Panc1 (cell line): ENCODE data around the gene CELF1. TPM values are rescaled to one million over a fixed set of nuclear protein-coding genes. Genes with fewer than 3 reads are reported as not detected.

ENCODE experiments used
- ATAC-seq: fragments of 200-7000 bp; cut with Tn5 transposase; 2 replicates; pipeline ENCODE4 v1.9.1; 2020; ENCODE audit warnings: mild to moderate bottlenecking, moderate library complexity
- BruUV-seq: library from RNA; stranded (reverse); fragments of 400-500 nt; replicated peaks from 2 replicates; lab custom pipeline; 2021; lab: Mats Ljungman, UMichigan
- CTCF ChIA-PET: fragments of 300-600 bp; sonication (Branson Sonifier 250); formaldehyde crosslinking; loops from one replicate; lab custom pipeline; 2022; ENCODE audit warnings: antibody characterized with exemption; lab: Charles Lee
- POLR2A ChIA-PET: fragments of 300-600 bp; sonication (Branson Sonifier 250); formaldehyde crosslinking; loops from one replicate; lab custom pipeline; 2022; ENCODE audit warnings: antibody characterized with exemption; lab: Charles Lee
- DNase-seq: peaks from one replicate; pipeline ENCODE4 v3.0.0-alpha.2; 2010; ENCODE audit warnings: low read depth, low spot score
- H3K27ac ChIP-seq: 2 replicates; pipeline ENCODE4 v1.5.1; 2011; ENCODE audit warnings: mild to moderate bottlenecking, low read length, inconsistent platforms
- H3K27me3 ChIP-seq: fragments of 200-500 bp; sonication (Bioruptor generic); 2 replicates; pipeline ENCODE4 v1.6.0; 2014; ENCODE audit warnings: low read length, inconsistent platforms; ENCODE audit not compliant: control insufficient read depth, insufficient read depth
- H3K36me3 ChIP-seq: fragments of 200-500 bp; sonication (Bioruptor generic); 2 replicates; pipeline ENCODE4 v1.5.1; 2014; ENCODE audit warnings: inconsistent platforms, mild to moderate bottlenecking, low read length, moderate library complexity; ENCODE audit not compliant: control insufficient read depth, insufficient read depth
- H3K4me1 ChIP-seq: 2 replicates; pipeline ENCODE4 v1.5.1; 2011; ENCODE audit warnings: inconsistent platforms, mild to moderate bottlenecking, low read length, moderate library complexity; ENCODE audit not compliant: control insufficient read depth, insufficient read depth
- H3K4me3 ChIP-seq, 2 experiments: 2 replicates each; pipeline ENCODE4 v1.5.1; 2011 to 2012; ENCODE audit warnings: low read depth in 2 of 2, low read length in 2 of 2, mild to moderate bottlenecking in 2 of 2, inconsistent platforms in 1 of 2, moderate library complexity in 1 of 2
- H3K9me3 ChIP-seq: fragments of 200-500 bp; sonication (Bioruptor generic); 2 replicates; pipeline ENCODE4 v1.5.1; 2014; ENCODE audit warnings: low read depth, mild to moderate bottlenecking, inconsistent platforms, low read length, moderate library complexity; ENCODE audit not compliant: control insufficient read depth, insufficient read depth
- CTCF ChIP-seq: fragments of 450-650 bp; IDR thresholded peaks from 2 replicates; pipeline ENCODE4 v1.5.1; 2017; ENCODE audit warnings: mild to moderate bottlenecking
- POLR2AphosphoS5 ChIP-seq: IDR thresholded peaks from 2 replicates; pipeline ENCODE4 v1.6.1; 2012; ENCODE audit warnings: mild to moderate bottlenecking, low read depth, low read length, moderate library complexity
- SIN3A ChIP-seq: IDR thresholded peaks from 2 replicates; pipeline ENCODE4 v1.6.1; 2012; ENCODE audit warnings: low read depth, mild to moderate bottlenecking, low read length, moderate library complexity, borderline replicate concordance; ENCODE audit not compliant: insufficient read depth
- TCF7L2 ChIP-seq: IDR thresholded peaks from 2 replicates; pipeline ENCODE4 v1.6.1; 2011; ENCODE audit warnings: mild to moderate bottlenecking, low read depth, low read length, inconsistent platforms
- in situ Hi-C: cut with HindIII; loops from 2 replicates; pipeline ENCODE4 v1.10.0; 2016; ENCODE audit warnings: low sequenced_read_pairs, low pct_unique_long_range_greater_than_20kb
- intact Hi-C: fragments of 100-400 bp; cut with micrococcal nuclease; formaldehyde crosslinking; loops from one replicate; pipeline ENCODE4 v1.10.0; 2022; ENCODE audit not compliant: unreplicated experiment
- total RNA-seq: library from RNA; stranded (reverse); gene quantifications from one replicate; pipeline ENCODE4 v1.2.1, GENCODE V29; 2021; ENCODE audit not compliant: unreplicated experiment
- TF ChIP-seq, protein P1 (sequence below), 2 experiments: IDR thresholded peaks; 2 replicates each; pipeline ENCODE4 v1.6.1; 2011 to 2012; ENCODE audit warnings: low read depth in 2 of 2, control low read depth in 1 of 2, low read length in 1 of 2, mild to moderate bottlenecking in 1 of 2, moderate library complexity in 1 of 2; ENCODE audit not compliant: insufficient read depth in 1 of 2

CELF1 gene
- total RNA-seq, 1 experiment from 2014 or later: 160 TPM

DNA sequence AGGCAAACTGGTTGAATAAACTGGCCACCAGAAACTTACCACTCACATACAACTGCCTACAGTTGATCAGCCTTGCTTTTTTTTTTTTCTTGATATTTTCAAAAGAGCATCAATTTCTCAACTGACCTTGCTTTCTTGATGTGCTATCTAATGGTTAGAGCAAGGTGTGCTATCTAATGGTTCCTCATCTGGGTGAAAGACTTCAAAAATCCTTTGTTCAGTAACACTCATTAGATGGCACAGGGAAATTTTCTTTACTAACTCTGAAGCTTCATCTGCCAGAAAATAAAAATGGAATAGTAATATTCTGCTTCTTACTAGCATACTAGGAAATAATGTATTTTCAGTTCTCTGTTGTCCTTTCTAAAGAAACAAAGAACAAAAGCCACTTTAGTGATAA, 52.8 kb downstream of the CELF1 start:
- Histone ChIP-seq H3K4me3 (no peak overlapping the region), H3K4me1 (peaks cover 11% of the 10 kb centered on the region), H3K27me3 (no peaks in the 10 kb centered on the region), H3K27ac (no peak overlapping the region), H3K9me3 (no peaks in the 10 kb centered on the region), H3K36me3 (peaks cover 2% of the 10 kb centered on the region; the same call in 1 of the 2 replicates)
- TF ChIP-seq POLR2AphosphoS5: no peak
- no peak for TF ChIP-seq CTCF
- no peak for TF ChIP-seq TCF7L2
- no peak for TF ChIP-seq SIN3A
- TF ChIP-seq, protein P1, sequence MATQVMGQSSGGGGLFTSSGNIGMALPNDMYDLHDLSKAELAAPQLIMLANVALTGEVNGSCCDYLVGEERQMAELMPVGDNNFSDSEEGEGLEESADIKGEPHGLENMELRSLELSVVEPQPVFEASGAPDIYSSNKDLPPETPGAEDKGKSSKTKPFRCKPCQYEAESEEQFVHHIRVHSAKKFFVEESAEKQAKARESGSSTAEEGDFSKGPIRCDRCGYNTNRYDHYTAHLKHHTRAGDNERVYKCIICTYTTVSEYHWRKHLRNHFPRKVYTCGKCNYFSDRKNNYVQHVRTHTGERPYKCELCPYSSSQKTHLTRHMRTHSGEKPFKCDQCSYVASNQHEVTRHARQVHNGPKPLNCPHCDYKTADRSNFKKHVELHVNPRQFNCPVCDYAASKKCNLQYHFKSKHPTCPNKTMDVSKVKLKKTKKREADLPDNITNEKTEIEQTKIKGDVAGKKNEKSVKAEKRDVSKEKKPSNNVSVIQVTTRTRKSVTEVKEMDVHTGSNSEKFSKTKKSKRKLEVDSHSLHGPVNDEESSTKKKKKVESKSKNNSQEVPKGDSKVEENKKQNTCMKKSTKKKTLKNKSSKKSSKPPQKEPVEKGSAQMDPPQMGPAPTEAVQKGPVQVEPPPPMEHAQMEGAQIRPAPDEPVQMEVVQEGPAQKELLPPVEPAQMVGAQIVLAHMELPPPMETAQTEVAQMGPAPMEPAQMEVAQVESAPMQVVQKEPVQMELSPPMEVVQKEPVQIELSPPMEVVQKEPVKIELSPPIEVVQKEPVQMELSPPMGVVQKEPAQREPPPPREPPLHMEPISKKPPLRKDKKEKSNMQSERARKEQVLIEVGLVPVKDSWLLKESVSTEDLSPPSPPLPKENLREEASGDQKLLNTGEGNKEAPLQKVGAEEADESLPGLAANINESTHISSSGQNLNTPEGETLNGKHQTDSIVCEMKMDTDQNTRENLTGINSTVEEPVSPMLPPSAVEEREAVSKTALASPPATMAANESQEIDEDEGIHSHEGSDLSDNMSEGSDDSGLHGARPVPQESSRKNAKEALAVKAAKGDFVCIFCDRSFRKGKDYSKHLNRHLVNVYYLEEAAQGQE (IDR thresholded peaks at IDR 0.05; ENCODE audit: insufficient read depth in 1 of 2, low read depth in 2 of 2, low read length in 1 of 2): no peak
- intact Hi-C loops (no loop called here), in situ Hi-C loops (no loop called here)
- DNase-seq (no peak), ATAC-seq (no peak)
- CTCF ChIA-PET: no interaction called here
- BruUV-seq: no TSS peak
- POLR2A ChIA-PET: interaction anchor here (0.6 to 0.7 kb wide), 2 partner anchors 11 to 262 kb away, joined by 3 to 7 read pairs; no protein-coding TSS in a partner anchor

- no peak for TF ChIP-seq POLR2AphosphoS5
- POLR2A ChIA-PET: no interaction called here
- no peaks in the 10 kb centered on the region for H3K27me3 ChIP-seq
- no peak overlapping the region for H3K4me3 ChIP-seq
- BruUV-seq: no TSS peak
- CTCF ChIA-PET: no interaction called here
- intact Hi-C loops: no loop called here
- peaks cover 11% of the 10 kb centered on the region for H3K4me1 ChIP-seq
- no peaks in the 10 kb centered on the region for H3K9me3 ChIP-seq
- in situ Hi-C loops: no loop called here
- ATAC-seq: no peak
- H3K36me3 ChIP-seq: peaks cover 2% of the 10 kb centered on the region; the same call in 1 of the 2 replicates
- no peak for DNase-seq
- H3K27ac ChIP-seq: no peak overlapping the region
These were observed 53.3 kb downstream of the CELF1 start for GRCh38 chr11:47499614-47500013.

DNA sequence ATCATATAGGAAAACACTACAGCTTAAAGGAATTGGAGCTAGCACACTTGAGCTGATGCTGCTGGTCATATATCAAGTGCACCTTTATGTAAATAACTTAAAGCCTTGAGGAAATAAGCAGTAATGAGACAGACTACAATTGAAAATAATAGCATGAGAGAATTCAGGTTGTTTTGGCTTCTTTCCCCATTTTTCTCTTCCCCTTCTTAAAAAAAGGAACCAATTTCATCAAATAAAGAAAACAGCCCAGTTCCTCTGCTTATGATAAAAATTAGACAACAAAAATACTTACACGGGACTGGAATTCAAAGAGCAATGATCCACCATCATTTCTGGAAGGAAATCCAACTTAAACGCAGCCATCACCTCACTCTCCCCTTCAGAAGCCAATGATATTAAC, 53.8 kb downstream of the CELF1 start:
- no peak overlapping the region for H3K4me3 ChIP-seq
- ChIA-PET CTCF (no interaction called here), POLR2A (no interaction called here)
- no peak for ATAC-seq
- peaks cover 11% of the 10 kb centered on the region for H3K4me1 ChIP-seq
- no peaks in the 10 kb centered on the region for H3K27me3 ChIP-seq
- DNase-seq: no peak
- in situ Hi-C loops (no loop called here), intact Hi-C loops (no loop called here)
- no peaks in the 10 kb centered on the region for H3K9me3 ChIP-seq
- H3K27ac ChIP-seq: no peak overlapping the region
- TF ChIP-seq CTCF: no peak
- no peak for TF ChIP-seq POLR2AphosphoS5
- no peak for TF ChIP-seq TCF7L2
- TF ChIP-seq, protein P1 (IDR thresholded peaks at IDR 0.05; ENCODE audit: insufficient read depth in 1 of 2, low read depth in 2 of 2, low read length in 1 of 2): no peak
- no peak for TF ChIP-seq SIN3A
- no TSS peak for BruUV-seq
- peaks cover 3% of the 10 kb centered on the region; the same call in 1 of the 2 replicates for H3K36me3 ChIP-seq
